Right cardiac atrium (tissue), 5 donors: ENCODE measurements around the gene SLC39A9. TPM values are rescaled to one million over a fixed set of nuclear protein-coding genes. Genes with fewer than 3 reads are reported as not detected.
"Not testable (repeated sequence)": the region's sequence is repeated elsewhere in the genome, so short reads cannot be mapped to it uniquely, and the experiment has no call there.

Experiments used
- ATAC-seq, 2 donors: fragments of 200-7000 bp; cut with Tn5 transposase; one replicate each; pipeline versions ENCODE4 v1.8.0 to v1.9.1; 2020; ENCODE audit warnings: moderate library complexity in 2 of 2, mild to moderate bottlenecking in 1 of 2
- DNase-seq, 3 donors: peaks; one replicate each; pipeline ENCODE4 v3.0.0-alpha.2; 2020
- H3K27ac ChIP-seq: one replicate; pipeline ENCODE4 v1.5.1; 2013; ENCODE audit warnings: mild to moderate bottlenecking, low read length, control low read depth, moderate library complexity
- H3K27me3 ChIP-seq: one replicate; pipeline ENCODE4 v1.6.1; 2013; ENCODE audit not compliant: control insufficient read depth, insufficient read depth
- H3K4me1 ChIP-seq: one replicate; pipeline ENCODE4 v1.6.1; 2013; ENCODE audit warnings: low read length; ENCODE audit not compliant: control insufficient read depth, insufficient read depth
- H3K4me3 ChIP-seq: one replicate; pipeline ENCODE4 v1.5.1; 2013; ENCODE audit warnings: low read length, control low read depth
- H3K9me3 ChIP-seq: one replicate; pipeline ENCODE4 v1.6.1; 2013; ENCODE audit warnings: low read length; ENCODE audit not compliant: control insufficient read depth
- WGBS: extraction: QIAGEN DNeasy Blood & Tissue Kit; methylation state at CpG from one replicate; pipeline ENCODE4 v1.1.7; 2013; 5-methylcytosine and 5-hydroxymethylcytosine counted together
- intact Hi-C, 4 donors: fragments of 100-400 bp; cut with DNase I; formaldehyde crosslinking; loops; one replicate each; pipeline versions ENCODE4 v1.11.0 to v1.14.0; 2022 to 2023
- polyA plus RNA-seq: library from polyadenylated mRNA; stranded (reverse); fragments of 200-250 nt; gene quantifications from one replicate; pipeline ENCODE4 v1.2.3, GENCODE V29; 2013
- total RNA-seq, 4 donors: library from RNA; stranded (reverse); fragmentation: NEBNext Ultra II Directional; extraction: Animal tissue kit (Norgen Biotek cat#: 25700); gene quantifications; one replicate each; pipeline ENCODE4 v1.2.1, GENCODE V29; 2021
- donor health status: healthy with polysubstance abuse.
- donor health status: DM: no; HTN: yes; CAD: no.
- donor health status: DM: no; HTN: no; CAD: no.
- donor health status: DM: no; HTN: yes; CAD: no; lungs with severe emphysema.
- donor health status: DM: yes; HTN: yes; CAD: no.

SLC39A9 gene
- total and polyA plus RNA-seq, 5 donors, result 10.3 to 34.5 (median 24.4) TPM

DNA sequence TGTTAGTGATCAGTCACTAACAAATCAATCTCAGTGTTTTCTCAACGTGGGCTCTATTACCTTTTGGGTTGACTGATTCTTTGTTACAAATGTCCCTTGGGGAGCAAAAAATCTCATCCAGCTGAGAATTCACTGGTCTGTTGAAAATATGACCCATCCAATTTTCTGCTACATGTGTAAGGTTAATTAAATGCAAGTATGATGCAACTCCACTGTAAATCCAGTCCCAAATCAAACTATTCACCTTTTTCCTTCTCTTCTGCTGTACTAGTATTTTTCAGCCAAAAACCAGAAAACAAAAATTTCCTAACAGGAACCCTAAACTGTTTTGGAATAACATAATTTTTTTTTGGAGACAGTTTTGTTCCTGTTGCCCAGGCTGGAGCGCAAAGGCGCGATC, 2.6 kb upstream of the SLC39A9 start:
- 89% methylated on average over 4 of the region's 4 CpGs for WGBS
- intact Hi-C loops, result no loop called here

DNA sequence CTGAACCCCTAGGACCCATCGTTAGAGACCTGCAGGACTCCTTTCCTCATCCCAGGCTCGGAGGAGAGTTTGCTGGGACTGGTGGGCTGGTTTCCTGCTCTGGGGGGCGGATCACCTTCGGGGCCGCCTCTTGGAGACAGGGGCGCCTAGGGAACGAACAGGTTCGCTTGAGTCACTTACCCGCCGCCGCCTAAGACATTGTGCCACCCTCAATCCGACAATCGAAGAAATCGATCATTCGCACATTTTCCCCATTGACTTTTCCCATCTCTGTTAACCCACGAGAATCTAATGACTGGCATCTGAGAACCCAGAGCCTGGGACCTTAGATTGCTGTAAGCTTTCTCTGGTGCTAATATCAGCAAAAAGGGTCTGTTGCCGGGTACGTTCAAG, 322 bp downstream of the SLC39A9 start:
- H3K4me1 ChIP-seq, result peaks cover 10% of the 10 kb centered on the region
- peak overlapping the region; percentile 72 for H3K4me3 ChIP-seq
- H3K9me3 ChIP-seq, result no peaks in the 10 kb centered on the region
- ATAC-seq, result no peak
- H3K27me3 ChIP-seq, result no peaks in the 10 kb centered on the region
- intact Hi-C loops, result no loop called here
- WGBS, result under 1% methylated on average over 18 of the region's 18 CpGs
- DNase-seq, result no peak
- peak overlapping the region; percentile 66 for H3K27ac ChIP-seq

More for the DNA sequence above, 2.6 kb upstream of the SLC39A9 start:
- H3K9me3 ChIP-seq, result no peaks in the 10 kb centered on the region
- DNase-seq, result no peak
- peaks cover 12% of the 10 kb centered on the region for H3K4me1 ChIP-seq
- no peaks in the 10 kb centered on the region for H3K27me3 ChIP-seq
- H3K27ac ChIP-seq, result no peak overlapping the region
- ATAC-seq, result no peak
- H3K4me3 ChIP-seq, result no peak overlapping the region

DNA sequence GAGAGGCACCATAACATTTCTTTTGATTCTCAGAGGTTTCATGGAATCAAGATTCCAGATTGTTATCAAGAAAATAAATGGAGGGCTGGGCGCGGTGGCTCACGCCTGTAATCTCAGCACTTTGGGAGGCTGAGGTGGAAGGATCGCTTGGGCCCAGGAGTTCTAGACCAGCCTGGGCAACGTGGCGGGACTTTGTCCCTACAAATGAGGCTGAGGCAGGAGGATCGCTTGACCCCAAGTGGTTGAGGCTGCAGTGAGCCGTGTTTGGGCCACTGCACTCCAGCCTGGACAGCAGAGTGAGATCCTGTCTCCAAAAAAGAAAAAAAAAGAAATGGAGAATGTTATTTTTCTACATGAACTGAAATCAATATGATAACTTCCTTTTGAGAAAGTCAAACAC, 1.3 kb downstream of the SLC39A9 start:
- intact Hi-C loops, result no loop called here
- DNase-seq, result peak in 1 of 3 donors; percentile 51
- no peak for ATAC-seq
- Histone ChIP-seq H3K27ac (no peak overlapping the region), H3K4me1 (peaks cover 12% of the 10 kb centered on the region), H3K4me3 (peak overlapping the region; percentile 72), H3K9me3 (no peaks in the 10 kb centered on the region), H3K27me3 (no peaks in the 10 kb centered on the region)
- 92% methylated on average over 8 of the region's 8 CpGs for WGBS

DNA sequence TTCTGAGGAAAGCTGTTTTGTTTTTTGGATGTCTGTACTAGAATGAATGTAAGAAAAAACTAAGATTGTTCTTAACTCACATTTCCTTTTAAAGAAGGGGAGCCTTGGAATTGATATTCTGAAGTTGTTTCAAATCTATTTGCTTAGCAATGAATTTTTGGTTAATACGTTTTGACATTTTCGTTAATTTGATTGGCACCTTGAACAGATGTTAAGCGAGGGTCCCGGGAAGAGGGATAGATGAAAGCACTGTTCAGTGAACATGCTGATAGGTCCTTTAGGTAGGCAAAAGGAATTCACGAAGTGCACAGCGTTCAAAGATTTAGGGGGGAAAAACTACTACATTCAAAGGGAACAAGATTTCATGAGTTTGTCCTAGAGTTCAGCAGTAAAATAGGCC, 1.7 kb downstream of the SLC39A9 start:
- Histone ChIP-seq H3K9me3 (no peaks in the 10 kb centered on the region), H3K27ac (no peak overlapping the region), H3K27me3 (no peaks in the 10 kb centered on the region), H3K4me3 (peak overlapping the region; percentile 2), H3K4me1 (peaks cover 12% of the 10 kb centered on the region)
- WGBS, result 86% methylated on average over 6 of the region's 6 CpGs
- no peak for DNase-seq
- intact Hi-C loops, result no loop called here
- ATAC-seq, result no peak

DNA sequence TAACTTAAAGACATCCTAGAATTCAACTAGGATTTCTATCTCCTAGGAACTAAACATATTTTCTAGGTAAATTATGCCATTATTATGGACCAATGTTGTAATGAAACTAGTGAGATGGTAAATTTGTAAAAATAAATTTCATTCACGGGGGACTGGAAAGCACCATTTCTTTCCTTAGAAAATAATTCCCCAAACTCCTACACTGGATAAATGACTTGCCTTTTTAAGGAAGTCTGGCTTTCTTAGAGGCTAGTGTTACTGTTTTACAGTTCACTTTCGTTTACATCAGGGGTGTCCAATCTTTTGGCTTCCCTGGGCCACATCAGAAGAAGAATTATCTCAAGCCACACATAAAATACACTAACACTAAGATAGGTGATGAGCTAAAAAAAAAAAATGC, 3.3 kb downstream of the SLC39A9 start:
- no peaks in the 10 kb centered on the region for H3K27me3 ChIP-seq
- H3K27ac ChIP-seq, result no peak overlapping the region
- DNase-seq (no peak), ATAC-seq (no peak)
- WGBS, result 75% methylated on average over 2 of the region's 2 CpGs
- H3K4me1 ChIP-seq, result peaks cover 12% of the 10 kb centered on the region
- H3K4me3 ChIP-seq, result no peak overlapping the region
- intact Hi-C loops, result no loop called here
- H3K9me3 ChIP-seq, result no peaks in the 10 kb centered on the region

DNA sequence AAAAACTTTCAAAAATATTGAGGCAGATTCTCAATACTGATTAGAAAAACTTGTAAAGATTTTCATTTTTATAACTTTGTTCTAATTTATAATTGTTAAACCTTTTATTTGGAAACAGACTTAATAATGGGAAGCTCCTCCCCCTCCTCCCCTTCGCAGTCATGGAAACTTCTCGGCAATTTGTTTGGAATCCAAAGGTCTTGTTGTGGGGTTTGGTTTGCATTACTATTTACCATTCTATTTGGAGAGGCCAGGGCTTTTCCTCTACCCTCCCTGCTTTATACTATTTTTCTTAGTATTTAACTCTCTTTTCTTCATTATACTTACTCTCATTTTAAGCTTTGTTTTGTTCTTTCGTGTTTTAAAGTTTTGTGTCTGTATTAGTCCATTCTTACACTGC, 6.0 kb downstream of the SLC39A9 start:
- H3K4me3 ChIP-seq, result no peak overlapping the region
- H3K4me1 ChIP-seq, result peaks cover 7% of the 10 kb centered on the region
- no peak overlapping the region for H3K27ac ChIP-seq
- intact Hi-C loops, result no loop called here
- ATAC-seq (no peak), DNase-seq (no peak)
- H3K27me3 ChIP-seq, result no peaks in the 10 kb centered on the region
- no peaks in the 10 kb centered on the region for H3K9me3 ChIP-seq
- WGBS, result 95% methylated on average over 3 of the region's 3 CpGs

DNA sequence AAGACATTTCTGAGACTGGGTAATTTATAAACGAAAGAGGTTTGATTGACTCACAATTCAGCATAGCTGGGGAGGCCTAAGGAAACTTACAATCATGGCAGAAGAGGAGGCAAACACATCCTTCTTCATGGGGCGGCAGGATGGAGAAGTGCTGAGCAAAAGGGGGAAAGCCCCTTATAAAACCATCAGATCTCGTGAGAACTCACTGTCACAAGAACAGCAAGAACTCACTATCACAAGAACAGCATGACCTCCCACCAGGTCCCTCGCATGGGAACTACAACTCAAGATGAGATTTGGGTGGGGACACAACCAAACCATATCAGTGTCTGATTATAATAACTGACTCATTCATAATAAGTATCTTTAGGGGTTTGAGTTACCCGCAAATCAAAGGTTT, 6.4 kb downstream of the SLC39A9 start:
- Histone ChIP-seq H3K27ac (no peak overlapping the region), H3K4me1 (peaks cover 5% of the 10 kb centered on the region)
- no peak for DNase-seq

DNA sequence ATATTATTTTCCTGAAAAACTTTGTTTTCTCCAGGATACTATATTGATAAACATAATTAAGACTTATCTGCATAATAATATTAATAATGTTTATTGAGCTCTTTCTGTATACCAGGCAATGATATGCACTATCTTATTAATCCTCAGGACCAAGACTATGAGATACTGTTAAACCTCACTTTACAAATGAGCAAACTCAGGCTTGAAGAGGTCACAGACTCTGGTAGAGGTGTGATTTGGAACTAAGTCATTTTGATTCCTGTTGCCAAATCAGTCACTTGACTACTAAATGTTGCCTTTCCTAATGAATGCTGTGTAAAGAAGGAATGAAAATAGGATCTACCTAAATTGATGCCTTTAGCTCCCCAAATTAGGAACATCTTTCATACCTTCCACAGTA, 7.3 kb downstream of the SLC39A9 start:
- no peaks in the 10 kb centered on the region for H3K9me3 ChIP-seq
- no peaks in the 10 kb centered on the region for H3K27me3 ChIP-seq
- no peak for DNase-seq
- no peak for ATAC-seq
- no peak overlapping the region for H3K4me3 ChIP-seq
- intact Hi-C loops, result no loop called here
- no peak overlapping the region for H3K27ac ChIP-seq
- H3K4me1 ChIP-seq, result peaks cover 5% of the 10 kb centered on the region

More for the DNA sequence above, 6.4 kb downstream of the SLC39A9 start:
- 90% methylated on average over 5 of the region's 5 CpGs for WGBS
- Histone ChIP-seq H3K4me3 (no peak overlapping the region), H3K9me3 (no peaks in the 10 kb centered on the region), H3K27me3 (no peaks in the 10 kb centered on the region)
- intact Hi-C loops, result no loop called here
- no peak for ATAC-seq

DNA sequence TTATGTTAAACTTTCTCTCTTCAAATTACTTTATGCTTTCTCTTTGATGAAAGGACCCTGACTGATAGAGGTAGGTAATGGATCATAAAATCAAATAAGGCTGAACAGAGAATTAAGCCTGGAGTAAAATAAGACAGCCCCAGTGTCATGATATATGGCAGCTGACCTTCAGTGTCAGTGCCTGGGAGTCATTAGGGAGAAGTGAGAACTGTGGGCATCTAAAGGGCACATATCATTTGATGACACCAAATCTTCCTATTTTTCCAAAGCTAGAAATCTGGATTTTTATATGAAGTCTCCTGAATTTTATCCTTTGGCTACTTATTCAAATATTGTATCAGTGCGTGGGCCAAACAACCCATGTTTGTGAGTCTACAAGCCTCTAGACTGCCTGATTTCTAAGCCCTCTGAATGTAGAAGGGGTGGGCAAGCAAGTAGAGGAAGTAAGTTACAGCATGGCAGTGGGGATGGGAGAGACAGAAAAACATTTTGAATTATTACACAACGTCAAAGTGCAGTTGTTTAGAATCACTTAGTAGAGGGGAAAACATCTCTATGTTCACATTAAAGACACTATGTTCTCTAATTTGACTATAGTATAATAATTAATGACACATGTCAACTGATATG, 10.0 kb downstream of the SLC39A9 start:
- 75% methylated on average over 2 of the region's 2 CpGs for WGBS
- DNase-seq (no peak), ATAC-seq (no peak)
- peaks cover 2% of the 10 kb centered on the region for H3K4me1 ChIP-seq
- no peaks in the 10 kb centered on the region for H3K27me3 ChIP-seq
- intact Hi-C loops, result no loop called here
- no peaks in the 10 kb centered on the region for H3K9me3 ChIP-seq
- H3K27ac ChIP-seq, result no peak overlapping the region
- no peak overlapping the region for H3K4me3 ChIP-seq

DNA sequence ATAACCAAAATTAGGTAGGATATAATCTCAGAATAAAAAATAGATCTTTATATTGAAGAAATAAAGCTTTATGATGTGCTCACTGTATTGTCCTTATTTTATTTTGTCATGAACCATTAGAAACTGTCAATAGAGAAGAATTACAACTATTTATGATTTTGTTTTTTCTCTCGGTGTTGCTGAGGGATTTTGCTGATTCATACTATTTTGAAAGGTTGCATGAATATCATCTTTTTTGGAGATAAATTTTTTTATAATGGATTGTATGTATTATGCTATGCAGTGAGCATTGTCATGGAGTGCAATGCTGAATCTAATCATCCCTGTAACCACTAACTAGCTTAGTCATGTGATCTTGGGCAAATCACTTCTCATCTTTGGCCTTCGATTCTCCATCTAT, 15.0 kb downstream of the SLC39A9 start:
- H3K4me3 ChIP-seq, result no peak overlapping the region
- no peaks in the 10 kb centered on the region for H3K27me3 ChIP-seq
- 90% methylated on average over 2 of the region's 2 CpGs for WGBS
- no peak for DNase-seq
- H3K27ac ChIP-seq, result no peak overlapping the region
- no peaks in the 10 kb centered on the region for H3K9me3 ChIP-seq
- ATAC-seq, result no peak
- H3K4me1 ChIP-seq, result no peaks in the 10 kb centered on the region
- intact Hi-C loops, result no loop called here

DNA sequence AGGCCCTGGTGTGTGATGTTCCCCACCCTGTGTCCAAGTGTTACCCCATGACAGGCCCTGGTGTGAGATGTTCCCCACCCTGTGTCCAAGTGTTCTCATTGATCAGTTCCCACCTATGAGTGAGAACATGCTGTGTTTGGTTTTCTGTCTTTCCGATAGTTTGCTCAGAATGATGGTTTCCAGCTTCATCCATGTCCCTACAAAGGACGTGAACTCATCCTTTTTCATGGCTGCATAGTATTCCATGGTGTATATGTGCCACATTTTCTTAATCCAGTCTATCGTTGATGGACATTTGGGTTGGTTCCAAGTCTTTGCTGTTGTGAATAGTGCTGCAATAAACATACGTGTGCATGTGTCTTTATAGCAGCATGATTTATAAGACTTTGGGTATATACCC, 17.6 kb downstream of the SLC39A9 start:
- H3K27me3 ChIP-seq, H3K4me3 ChIP-seq, H3K9me3 ChIP-seq, DNase-seq, intact Hi-C loops, H3K4me1 ChIP-seq, ATAC-seq, H3K27ac ChIP-seq: not testable (repeated sequence)
- 95% methylated on average over 4 of the region's 4 CpGs for WGBS

DNA sequence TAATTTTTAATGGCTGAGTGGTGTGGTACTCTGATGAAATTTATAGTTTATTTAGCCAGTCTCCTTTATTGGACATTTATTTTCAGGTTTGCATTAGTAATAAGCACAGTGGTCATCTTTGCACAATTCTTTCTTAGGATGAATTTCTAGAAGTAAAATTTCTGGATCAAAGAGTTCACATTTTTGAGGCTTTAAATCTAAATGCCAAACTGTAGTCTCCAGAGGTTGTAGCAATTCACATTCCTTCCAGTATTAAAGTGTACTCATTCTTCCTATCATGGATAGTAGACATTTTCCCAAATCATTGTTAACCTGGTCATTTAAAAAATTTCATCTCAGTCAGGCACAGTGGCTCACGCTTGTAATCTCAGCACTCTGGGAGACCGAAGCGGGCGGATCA, 24.8 kb downstream of the SLC39A9 start:
- WGBS, result 97% methylated on average over 4 of the region's 4 CpGs
- no peak for ATAC-seq
- DNase-seq, result no peak
- no peaks in the 10 kb centered on the region for H3K9me3 ChIP-seq
- H3K4me3 ChIP-seq, result no peak overlapping the region
- H3K27me3 ChIP-seq, result no peaks in the 10 kb centered on the region
- H3K27ac ChIP-seq, result no peak overlapping the region
- H3K4me1 ChIP-seq, result no peaks in the 10 kb centered on the region
- intact Hi-C loops, result no loop called here
